ENCODE results near the gene ZSWIM5.
A peak's percentile ranks its signal among the peaks of the same experiment; 100 is the strongest.
"Not testable (repeated sequence)": the region's sequence is repeated elsewhere in the genome, so short reads cannot be mapped to it uniquely, and the experiment has no call there.

Gene ZSWIM5

GRCh38 chr1:45205910-45206721, at the start of gene ZSWIM5:
Gene ZSWIM5, minus strand, starts transcription at chr1:45206605. Its CDS starts 255 bp downstream, at chr1:45206350.
- no peak for DNase-seq (ENCODE audit: low read depth)

DNA sequence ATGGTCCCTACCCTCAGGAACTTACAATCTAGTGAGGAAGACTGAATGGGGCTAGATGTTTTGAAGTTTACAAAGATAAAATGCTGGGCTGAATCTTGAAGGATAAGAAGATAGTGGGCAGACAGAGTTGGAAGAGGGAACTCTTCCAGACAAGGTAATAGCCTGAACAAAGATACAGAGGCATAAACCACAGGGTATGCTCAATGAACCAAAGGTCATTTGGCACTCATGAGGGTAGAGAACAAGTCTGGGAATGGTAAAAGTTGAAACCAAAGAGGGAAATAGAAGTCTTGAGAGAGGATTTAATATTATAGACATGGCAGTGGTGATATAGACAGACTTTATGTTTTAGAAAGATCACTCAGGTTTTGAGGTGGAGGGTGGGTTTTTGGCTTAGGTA, 48.1 kb upstream of the ZSWIM5 start:
- DNase-seq (ENCODE audit: low read depth) = no peak

- DNase-seq (ENCODE audit: low read depth) = no peak
These were observed 44.1 kb upstream of the ZSWIM5 start for GRCh38 chr1:45250544-45250943.

DNA sequence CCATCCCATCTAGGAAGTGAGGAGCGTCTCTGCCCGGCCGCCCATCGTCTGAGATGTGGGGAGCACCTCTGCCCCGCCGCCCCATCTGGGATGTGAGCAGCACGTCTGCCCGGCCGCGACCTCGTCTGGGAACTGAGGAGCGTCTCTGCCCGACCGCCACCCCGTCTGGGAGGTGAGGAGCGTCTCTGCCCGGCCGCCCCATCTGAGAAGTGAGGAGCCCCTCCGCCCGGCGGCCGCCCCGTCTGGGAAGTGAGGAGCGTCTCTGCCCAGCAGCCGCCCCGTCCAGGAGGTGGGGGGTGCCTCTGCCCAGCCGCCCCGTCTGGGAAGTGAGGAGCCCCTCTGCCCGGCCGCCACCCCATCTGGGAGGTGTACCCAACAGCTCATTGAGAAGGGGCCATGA, 41.6 kb upstream of the ZSWIM5 start:
- not testable (repeated sequence) for DNase-seq (ENCODE audit: low read depth)

GRCh38 chr1:45246760-45247159, 40.4 kb upstream of the ZSWIM5 start:
- peak; percentile 83 for DNase-seq (ENCODE audit: low read depth)

- not testable (repeated sequence) for DNase-seq (ENCODE audit: low read depth)
These were observed 40.0 kb upstream of the ZSWIM5 start for GRCh38 chr1:45246359-45246758.

DNA sequence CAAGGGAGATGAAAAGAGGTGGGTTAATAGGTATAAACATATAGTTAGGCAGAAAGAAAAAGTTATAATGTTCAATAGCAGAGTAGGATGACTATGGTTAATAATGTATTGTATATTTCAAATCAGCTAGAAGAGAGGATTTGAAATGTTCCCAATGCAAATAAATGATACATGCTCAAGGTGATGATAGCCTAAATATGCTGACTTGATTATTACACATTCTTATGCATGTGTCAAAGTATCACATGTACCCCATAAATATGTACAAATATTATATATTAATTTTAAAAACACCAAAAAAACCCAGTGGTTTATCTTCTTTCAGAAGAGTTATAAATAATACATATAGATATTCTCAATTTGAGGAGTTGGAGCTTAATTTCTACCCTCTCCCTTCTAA, 38.3 kb upstream of the ZSWIM5 start:
- DNase-seq (ENCODE audit: low read depth) = no peak

GRCh38 chr1:45243476-45244343, 37.3 kb upstream of the ZSWIM5 start:
- no peak for DNase-seq (ENCODE audit: low read depth)

DNA sequence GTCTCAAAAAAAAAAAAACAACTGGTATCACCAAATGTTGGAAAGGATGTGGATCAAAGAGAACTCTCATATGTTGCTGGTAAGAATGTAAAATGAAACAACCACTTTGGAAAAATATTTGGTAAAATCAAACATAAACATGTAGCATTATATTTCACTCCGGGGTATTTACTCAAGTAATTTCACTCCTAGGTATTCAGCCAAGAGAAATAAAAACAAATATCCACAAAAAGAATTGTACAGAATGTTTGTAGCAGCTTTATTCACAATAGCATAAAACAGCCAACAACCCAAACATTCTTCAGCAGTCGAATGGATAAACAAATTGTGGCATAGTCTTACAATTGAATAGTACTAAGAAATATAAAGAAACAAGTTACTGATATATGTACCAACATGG, 32.4 kb upstream of the ZSWIM5 start:
- DNase-seq (ENCODE audit: low read depth) = no peak

- no peak for DNase-seq (ENCODE audit: low read depth)
These were observed 29.7 kb upstream of the ZSWIM5 start for GRCh38 chr1:45236136-45236535.

GRCh38 chr1:45230537-45230936, 24.1 kb upstream of the ZSWIM5 start:
- DNase-seq (ENCODE audit: low read depth) = no peak

GRCh38 chr1:45225598-45225997, 19.2 kb upstream of the ZSWIM5 start:
- DNase-seq (ENCODE audit: low read depth) = no peak

- not testable (repeated sequence) for DNase-seq (ENCODE audit: low read depth)
These were observed 17.3 kb upstream of the ZSWIM5 start for GRCh38 chr1:45223710-45224109.

GRCh38 chr1:45221716-45222115, 15.3 kb upstream of the ZSWIM5 start:
- no peak for DNase-seq (ENCODE audit: low read depth)

GRCh38 chr1:45216861-45217260, 10.5 kb upstream of the ZSWIM5 start:
- no peak for DNase-seq (ENCODE audit: low read depth)

GRCh38 chr1:45216200-45216541, 9.8 kb upstream of the ZSWIM5 start:
- no peak for DNase-seq (ENCODE audit: low read depth)

- DNase-seq (ENCODE audit: low read depth) = no peak
These were observed 9.2 kb upstream of the ZSWIM5 start for GRCh38 chr1:45215485-45216199.

GRCh38 chr1:45213892-45214291, 7.5 kb upstream of the ZSWIM5 start:
- no peak for DNase-seq (ENCODE audit: low read depth)

GRCh38 chr1:45211076-45211475, 4.7 kb upstream of the ZSWIM5 start:
- no peak for DNase-seq (ENCODE audit: low read depth)

- no peak for DNase-seq (ENCODE audit: low read depth)
These were observed 611 bp upstream of the ZSWIM5 start for GRCh38 chr1:45206808-45207623.

DNA sequence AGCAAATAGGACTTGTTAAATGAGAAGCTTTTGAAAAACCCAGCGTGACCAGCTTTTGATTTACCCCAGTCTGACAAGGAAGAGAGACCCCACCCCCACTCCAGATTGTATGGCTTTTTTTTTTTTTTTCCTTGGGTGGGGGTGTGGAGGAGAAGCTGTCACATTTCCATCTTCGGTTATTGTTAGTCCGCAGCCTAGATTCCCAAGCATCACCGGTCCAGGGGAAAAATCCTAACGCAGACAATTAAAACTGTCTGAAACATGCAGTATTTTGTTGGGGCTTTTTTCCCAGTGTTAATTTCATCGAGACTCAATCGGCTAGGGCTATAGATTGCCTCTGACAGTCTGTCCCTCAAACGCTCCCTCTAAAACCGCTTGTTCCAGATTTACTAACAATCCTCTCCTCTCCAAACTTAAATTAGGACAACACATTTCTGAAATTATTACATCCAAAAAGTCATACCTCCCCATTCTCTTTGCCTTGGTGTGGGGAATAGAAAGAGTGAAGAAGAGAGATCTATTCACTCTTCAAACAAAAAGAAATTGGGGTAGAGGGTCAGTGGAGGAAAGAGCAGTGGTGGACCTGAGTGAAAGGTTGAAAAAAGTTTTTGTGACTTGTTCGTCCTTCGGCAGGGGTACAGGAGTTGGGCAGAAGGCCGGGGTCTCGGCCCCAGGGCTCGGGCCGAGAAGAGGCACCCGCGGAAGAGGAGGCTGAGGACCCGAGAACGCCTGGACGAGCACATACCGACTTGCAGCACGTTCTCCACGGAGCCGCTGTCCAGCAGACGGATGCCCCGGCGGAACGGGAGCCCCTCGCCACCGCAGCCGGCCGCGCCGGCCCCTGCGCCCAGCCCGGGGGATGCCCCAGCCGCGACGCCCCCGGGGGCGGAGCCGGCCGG, 1.1 kb downstream of the ZSWIM5 start:
- DNase-seq (ENCODE audit: low read depth) = no peak

Data from HS-5 (cell line).